Right hindlimb (tissue), 1 donor: ENCODE data around the gene IRF1.

Experiments
- DNase-seq: peaks from one replicate; pipeline ENCODE4 v3.0.0-alpha.2; 2018

The IRF1 gene

GRCh38 chr5:132500931-132501628 is 10.5 kb upstream of the IRF1 start:
- DNase-seq = no peak

- no peak for DNase-seq
Measured at GRCh38 chr5:132500244-132500930, 9.8 kb upstream of the IRF1 start.

- DNase-seq = no peak
Measured at GRCh38 chr5:132499440-132500243, 9.1 kb upstream of the IRF1 start.

GRCh38 chr5:132498686-132499271 is 8.2 kb upstream of the IRF1 start:
- no peak for DNase-seq

GRCh38 chr5:132498152-132498551 is 7.6 kb upstream of the IRF1 start:
- no peak for DNase-seq

- peak; percentile 70 for DNase-seq
Measured at GRCh38 chr5:132497488-132497997, 7.0 kb upstream of the IRF1 start.

- DNase-seq = peak; percentile 94
Measured at GRCh38 chr5:132496631-132497487, 6.3 kb upstream of the IRF1 start.

- DNase-seq = peak; percentile 92
Measured at GRCh38 chr5:132496191-132496630, 5.6 kb upstream of the IRF1 start.

GRCh38 chr5:132495667-132496190 is 5.2 kb upstream of the IRF1 start:
- DNase-seq = peak; percentile 90

- DNase-seq = no peak
Measured at GRCh38 chr5:132493821-132494220, 3.2 kb upstream of the IRF1 start.

- peak; percentile 11 for DNase-seq
Measured at GRCh38 chr5:132493241-132493640, 2.7 kb upstream of the IRF1 start.

GRCh38 chr5:132492386-132493125 is 2.0 kb upstream of the IRF1 start:
- DNase-seq = no peak

- DNase-seq = peak; percentile 20
Measured at GRCh38 chr5:132491368-132492364, 1.1 kb upstream of the IRF1 start.

- DNase-seq = peak; percentile 65
Measured at GRCh38 chr5:132489871-132490483, 596 bp downstream of the IRF1 start.

- peak; percentile 14 for DNase-seq
Measured at GRCh38 chr5:132489051-132489770, 1.4 kb downstream of the IRF1 start.

GRCh38 chr5:132488590-132488989 is 2.0 kb downstream of the IRF1 start:
- DNase-seq = no peak

GRCh38 chr5:132487841-132488555 is 2.6 kb downstream of the IRF1 start:
- no peak for DNase-seq

GRCh38 chr5:132487095-132487428 is 3.5 kb downstream of the IRF1 start:
- DNase-seq = peak; percentile 10
